HG03025 (cell line): ENCODE data around the gene TMEM132E.
"Not testable (repeated sequence)": the region's sequence is repeated elsewhere in the genome, so short reads cannot be mapped to it uniquely, and the experiment has no call there.

Experiments
- ATAC-seq: cut with Tn5 transposase; IDR thresholded peaks from one replicate; pipeline ENCODE4 v1.9.1; 2021; ENCODE audit warnings: mild to moderate bottlenecking, moderate library complexity; ENCODE audit not compliant: unreplicated experiment, low FRiP score

TMEM132E gene, protein sequence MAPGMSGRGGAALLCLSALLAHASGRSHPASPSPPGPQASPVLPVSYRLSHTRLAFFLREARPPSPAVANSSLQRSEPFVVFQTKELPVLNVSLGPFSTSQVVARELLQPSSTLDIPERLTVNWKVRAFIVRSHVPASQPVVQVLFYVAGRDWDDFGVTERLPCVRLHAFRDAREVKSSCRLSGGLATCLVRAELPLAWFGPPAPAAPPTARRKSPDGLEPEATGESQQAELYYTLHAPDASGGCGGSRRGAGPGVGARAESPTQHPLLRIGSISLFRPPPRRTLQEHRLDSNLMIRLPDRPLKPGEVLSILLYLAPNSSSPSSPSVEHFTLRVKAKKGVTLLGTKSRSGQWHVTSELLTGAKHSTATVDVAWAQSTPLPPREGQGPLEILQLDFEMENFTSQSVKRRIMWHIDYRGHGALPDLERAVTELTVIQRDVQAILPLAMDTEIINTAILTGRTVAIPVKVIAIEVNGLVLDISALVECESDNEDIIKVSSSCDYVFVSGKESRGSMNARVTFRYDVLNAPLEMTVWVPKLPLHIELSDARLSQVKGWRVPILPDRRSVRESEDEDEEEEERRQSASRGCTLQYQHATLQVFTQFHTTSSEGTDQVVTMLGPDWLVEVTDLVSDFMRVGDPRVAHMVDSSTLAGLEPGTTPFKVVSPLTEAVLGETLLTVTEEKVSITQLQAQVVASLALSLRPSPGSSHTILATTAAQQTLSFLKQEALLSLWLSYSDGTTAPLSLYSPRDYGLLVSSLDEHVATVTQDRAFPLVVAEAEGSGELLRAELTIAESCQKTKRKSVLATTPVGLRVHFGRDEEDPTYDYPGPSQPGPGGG (N-terminal part only)

DNA sequence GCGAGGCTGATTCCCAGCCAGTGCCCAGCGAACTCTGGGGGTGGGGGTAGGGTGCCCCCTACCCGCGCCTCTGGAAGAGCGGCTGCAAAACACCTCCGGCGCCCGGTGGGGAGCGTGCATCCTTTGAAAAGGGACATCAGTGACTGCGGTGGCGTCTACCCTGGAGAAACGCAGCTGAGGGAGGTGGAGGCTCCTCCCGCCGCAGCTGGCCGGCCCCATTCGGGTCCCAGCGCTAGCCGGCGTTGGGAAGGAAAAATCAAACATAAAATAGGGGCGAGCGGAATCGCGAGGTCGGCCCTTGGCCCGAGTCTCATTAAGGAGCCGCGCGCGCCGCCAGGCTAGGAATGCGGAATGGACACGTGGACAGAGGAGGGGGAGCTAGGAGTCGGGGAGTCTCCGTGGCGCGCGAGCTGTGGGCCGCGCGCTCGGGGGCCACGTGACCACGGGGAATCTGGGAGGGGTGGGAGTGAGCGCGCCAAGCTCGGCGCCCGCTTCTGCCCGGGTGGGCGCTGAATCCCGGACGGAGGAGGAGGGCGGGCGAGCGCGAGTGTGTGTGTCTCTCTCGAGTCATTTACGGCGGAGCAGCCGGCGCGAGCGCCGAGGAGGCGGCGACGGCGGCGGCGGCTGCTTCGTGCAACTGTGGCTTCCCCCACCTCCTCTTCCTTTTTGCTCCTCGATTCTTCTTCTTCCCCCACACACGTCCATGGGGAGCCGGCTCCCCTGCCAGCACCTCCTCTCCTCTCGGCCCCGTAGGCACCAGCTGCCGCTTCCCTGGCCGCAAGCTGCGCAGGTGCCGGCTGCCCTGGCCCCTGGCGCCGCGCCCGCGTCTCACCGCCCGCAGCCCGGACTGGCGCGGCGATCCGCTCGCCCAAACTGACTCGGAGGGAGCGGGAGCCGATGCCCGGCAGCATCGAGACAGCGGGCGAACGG, at the start of gene TMEM132E:
Gene TMEM132E (plus strand): TSS at position 566 of the 930 bp plus-strand sequence. CDS start 1,495 bp downstream, outside the sequence.
- no peak for ATAC-seq

DNA sequence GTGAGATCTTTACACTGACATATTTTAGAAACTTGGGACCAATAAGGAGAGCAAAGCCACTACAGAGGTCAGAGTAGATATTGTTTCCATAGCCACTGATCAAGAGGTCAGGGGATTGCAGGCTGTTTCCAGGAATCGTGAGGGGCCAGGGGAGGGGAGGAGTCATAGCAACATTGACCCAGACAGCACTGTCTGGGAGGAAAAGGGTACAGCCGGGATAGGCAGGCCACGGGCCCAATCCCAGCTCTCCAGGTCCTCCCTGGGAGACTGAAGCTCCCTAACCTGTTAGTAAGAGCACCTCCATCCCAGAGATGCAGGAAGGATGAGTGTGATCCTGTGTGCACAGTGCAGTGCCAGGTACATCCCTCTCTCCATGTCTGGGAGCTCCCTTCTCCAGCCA, 48.5 kb upstream of the TMEM132E start:
- no peak for ATAC-seq

DNA sequence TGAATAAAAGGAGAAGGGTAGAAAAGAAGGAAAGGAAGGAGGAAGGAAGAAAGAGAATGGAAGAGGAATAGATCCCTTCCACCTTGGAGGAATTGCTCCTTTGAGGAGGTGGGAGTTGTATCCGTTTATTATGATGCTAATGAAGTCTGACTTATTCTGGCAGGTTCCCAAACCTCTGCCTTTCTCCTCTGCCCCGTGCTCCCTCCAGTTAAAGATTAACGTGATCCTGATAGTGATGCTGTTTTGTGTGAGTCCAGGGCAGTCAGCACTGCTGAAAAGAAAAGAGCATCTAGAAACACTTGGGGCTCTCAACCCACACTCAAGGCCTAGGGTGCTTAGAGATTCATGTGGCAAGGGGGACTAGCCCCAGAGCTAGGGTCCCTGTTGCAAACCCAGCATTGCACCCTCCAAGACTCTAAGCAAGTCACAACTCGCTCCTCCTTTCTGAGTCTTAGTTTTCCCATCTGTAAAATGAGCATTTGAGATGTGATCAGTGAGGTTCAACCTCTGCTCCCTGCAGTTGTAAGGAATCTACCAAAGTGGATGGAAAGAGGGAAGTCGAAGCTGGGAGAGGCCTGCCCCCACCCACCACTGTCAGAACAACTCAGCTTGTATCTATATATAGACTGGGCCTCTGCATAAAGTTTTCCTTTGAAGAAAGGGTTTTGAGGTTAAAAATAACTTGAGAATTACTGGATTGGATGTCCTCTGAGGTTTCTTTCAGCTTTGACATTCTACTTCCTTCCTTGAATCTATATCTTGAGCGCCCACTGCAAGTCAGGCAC, 46.9 kb upstream of the TMEM132E start:
- no peak for ATAC-seq

DNA sequence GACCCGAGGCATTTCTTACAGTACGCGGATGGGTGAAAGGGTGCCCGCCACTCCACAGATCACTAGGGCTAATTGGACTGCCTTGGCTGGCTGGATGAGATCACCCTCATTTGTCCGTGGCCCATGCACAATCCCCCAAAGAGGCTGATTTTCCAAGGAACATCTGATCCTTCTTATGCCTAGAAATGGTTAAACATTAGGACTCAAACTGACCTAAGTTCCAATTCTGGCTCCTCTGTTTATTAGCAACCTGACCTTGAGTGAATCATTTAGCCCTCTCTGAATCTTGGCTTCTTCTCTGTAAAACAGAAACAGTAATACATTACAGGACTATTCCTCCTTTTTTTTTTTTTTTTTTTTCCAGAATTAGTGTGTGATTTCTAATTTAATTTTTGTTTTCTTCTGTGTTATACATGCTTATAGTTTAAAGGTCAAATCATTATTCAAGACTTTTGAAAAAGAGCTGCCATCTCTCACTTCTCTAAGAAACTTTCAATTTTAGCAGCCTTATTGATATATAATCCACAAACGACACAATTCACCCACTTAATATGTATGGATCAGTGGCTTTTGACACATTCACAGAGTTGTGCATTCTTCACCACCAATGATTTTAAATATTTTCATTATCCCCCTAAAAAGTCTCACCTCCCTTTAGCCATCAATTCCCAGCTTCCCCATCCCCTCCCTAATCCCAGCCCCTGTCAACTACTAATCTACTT, 45.4 kb upstream of the TMEM132E start:
- no peak for ATAC-seq

DNA sequence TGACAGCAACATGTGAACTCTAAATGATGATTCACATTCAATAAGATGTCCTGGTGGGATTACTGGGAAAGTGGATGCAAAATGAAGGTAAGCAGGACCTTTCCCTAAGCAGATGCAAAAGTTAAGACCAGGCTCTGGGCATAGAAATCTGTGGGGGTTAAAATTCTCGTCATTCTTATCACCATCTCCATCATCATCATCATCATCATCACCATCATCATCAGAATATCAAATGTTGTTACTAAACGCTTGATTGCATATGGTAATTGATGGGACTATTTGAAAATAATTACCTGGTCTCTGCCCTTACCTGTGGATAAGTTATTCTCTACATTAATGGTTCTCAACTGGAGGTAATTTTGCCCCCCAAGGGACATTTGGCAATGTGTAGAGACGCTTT, 41.9 kb upstream of the TMEM132E start:
- ATAC-seq, result no peak

DNA sequence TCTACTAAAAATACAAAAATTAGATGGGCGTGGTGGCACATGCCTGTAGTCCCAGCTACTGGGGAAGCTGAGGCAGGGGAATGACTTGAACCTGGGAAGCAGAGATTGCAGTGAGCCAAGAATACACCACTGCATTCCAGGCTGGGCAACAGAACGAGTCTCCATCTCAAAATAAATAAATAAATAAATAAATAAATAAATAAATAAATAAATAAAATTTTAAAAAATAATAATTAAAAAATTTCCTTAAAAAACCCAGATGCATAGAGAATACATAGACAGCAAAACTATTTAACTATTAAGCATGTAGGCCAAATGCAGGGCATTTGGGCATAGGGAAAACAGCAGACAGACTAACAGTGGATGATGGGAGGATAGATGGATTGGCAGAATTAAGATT, 40.8 kb upstream of the TMEM132E start:
- not testable (repeated sequence) for ATAC-seq

DNA sequence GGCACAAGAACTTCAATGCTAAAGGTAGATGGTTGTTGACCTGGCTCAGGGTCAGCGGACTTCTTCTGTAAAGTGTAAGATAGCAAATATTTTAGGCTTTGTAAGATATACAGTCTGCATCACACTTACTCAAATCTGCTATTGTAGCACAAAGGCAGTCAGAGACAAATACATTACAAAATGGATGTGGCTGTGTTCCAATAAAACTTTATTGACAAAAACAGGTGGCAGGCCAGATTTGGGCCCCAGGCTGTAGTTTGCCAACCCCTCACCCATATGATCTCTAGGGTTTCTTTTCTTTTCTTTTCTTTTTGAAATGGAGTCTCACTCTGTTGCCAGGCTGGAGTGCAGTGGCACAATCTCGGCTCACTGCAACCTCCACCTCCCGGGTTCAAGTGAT, 39.5 kb upstream of the TMEM132E start:
- ATAC-seq, result no peak

DNA sequence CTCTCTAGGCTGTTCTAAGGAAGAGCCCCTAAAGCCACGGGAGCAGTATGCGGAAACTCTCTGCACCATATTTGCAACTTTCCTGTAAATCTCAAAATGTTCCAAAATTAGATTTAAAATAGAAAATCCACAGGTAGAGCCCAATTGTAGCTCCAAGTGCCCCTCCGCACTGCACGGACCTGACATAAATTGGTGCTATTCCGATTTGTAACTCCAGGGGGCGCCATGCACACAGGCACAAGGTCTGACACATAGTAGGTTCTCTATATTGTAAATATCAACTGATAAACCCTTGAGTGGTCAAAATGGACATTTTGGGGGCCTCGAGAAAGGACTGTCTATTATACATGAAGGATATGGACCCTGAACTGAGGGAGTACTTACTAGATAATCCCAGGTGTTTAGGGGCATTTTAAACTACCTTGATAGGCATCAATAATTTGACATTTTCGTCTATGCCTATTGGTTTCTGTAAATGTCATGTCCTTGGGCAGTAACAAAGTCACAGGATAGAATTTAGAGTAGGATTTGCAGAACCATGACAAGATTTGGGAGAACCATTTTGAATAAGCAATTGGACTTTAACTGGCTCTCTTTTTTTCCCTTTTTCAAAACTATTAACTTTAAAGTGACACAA, 36.6 kb upstream of the TMEM132E start:
- ATAC-seq, result no peak

DNA sequence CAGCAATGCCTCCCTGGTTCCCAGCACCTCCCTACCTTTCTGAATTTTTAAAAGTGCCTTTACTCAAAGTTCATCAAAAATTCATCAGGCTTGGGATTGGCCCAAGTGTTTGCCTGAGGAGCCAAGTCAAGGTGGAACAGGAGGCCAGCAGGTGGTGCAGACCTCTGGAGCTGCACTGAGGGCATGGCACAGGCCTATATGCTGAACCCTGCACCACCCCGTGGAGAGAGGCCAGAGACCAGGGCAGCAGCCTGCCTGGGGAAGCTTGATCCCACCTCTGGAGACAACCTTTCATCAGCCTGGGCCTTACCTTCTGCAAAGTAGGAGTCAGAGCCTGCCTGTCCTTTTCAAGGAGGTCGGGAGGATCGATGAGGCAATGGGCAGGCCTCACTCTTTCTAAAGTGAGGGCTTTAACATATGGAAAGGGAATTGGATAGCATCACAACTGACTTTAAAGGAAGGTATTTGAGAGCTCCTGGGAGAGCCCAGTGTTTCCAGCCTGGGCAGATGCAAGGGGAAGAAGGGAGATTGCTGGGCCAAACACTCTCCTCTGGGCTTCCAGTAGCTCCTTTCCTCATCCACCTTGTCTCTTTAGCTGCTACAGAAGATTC, 31.8 kb upstream of the TMEM132E start:
- ATAC-seq, result no peak

DNA sequence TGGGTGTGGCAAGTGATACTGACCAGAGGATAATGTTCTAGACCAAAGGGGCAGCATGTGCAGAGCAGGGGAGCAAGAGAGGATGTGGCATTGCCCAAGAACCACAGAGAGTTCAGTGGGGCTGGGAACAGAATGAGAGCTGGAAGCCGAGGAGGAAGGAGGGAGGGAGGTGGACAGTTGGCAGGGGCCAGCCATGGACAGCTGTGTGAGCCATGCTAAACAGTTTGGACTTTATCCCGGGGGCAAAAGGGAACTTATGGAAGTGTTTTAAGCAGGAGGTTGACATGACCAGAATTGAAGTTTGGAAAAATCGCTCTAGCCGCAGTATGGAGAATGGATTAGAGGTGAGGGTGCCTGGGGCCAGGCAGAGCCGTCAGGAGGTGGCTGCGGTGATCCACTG, 29.4 kb upstream of the TMEM132E start:
- ATAC-seq, result no peak

DNA sequence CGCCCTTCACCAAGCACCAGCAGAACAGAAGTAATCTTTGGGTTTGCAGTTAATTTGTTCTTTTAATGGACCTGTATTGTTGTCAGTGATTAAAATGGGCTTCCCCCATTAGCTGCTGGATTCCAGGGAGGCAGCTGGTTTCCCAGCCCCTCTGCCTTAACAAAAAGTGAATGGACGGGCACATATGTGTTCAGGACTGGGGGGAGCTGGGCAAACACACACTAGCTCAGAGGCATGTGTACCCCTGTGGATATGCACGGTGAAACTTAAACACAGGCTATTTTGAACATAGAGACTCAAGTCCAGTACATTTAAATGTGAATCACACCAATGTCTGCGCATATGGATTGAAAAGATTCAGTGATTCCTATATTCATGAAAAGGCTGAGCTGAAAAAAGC, 25.5 kb upstream of the TMEM132E start:
- no peak for ATAC-seq

DNA sequence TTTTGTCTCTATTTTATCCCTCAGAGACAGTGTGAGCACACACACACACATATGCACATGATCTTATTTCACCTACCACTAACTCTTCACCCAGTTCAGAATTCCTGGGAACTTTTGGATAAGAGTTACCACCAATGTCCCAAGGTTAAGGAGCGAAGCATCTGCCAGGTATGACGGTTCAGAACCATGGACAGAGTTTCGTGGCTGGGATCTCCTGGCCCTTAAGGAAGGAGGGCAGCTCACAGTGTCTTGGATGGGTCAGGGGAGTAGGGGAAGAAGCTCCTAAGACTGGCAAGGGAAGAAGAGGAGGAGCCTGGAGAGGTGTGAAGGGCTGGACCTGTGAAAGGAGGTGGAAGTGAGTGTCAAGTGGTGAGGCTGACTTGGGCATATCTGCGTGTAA, 23.0 kb upstream of the TMEM132E start:
- no peak for ATAC-seq

DNA sequence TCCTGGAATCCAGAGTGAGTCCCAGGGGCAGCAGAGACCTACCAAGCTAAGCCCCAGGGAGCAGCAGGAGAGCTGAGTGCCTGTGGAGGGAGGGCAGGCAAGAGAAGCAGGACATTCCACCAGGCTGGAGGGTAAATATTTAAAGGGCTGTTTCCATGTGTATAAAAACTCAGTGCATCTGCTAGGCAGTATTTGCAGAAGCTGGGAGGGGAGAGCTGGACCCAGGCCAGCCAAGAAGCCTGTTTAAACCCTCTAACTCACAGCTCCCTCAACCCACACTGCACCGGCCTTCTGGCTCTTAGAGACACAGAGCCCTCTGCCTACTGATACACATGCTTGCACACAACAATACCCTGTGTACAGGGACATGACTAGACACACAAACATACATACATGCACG, 22.5 kb upstream of the TMEM132E start:
- ATAC-seq, result no peak

DNA sequence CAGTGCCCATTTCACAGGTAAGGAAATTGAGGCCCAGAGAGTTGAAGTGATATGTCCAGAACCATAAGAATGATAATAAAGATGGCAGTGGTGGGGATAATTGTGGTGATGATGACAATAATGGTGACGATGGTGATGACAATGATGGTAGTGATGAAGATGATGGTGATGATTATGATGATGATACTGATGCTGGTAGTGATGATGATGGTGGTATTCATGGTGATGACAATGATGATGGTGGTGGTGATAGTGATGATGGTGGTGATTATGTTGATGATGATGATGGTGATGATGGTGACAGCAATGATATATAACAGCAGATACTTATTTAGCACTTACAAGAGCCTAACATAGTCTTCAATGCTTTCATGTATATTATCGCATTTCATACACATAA, 18.1 kb upstream of the TMEM132E start:
- ATAC-seq, result no peak

DNA sequence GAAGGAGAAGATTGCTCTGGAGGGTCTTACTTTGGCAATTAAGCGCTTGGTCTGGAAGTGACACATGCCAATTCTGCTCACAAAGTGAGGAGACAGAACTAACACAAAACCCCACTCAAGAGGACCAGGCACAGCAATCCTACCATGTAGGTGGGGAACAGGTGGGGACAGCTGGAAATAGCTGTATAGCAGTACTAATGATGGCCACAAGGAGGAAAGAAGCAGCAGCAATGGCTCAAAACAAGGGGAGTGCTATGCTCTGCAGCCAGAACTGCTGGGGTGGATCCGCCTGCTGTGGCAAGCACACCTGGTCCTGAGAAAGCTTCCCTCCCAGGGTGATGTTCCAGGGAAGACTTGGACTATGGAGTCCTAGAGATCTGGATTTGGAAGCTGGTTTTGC, 17.0 kb upstream of the TMEM132E start:
- ATAC-seq, result no peak

DNA sequence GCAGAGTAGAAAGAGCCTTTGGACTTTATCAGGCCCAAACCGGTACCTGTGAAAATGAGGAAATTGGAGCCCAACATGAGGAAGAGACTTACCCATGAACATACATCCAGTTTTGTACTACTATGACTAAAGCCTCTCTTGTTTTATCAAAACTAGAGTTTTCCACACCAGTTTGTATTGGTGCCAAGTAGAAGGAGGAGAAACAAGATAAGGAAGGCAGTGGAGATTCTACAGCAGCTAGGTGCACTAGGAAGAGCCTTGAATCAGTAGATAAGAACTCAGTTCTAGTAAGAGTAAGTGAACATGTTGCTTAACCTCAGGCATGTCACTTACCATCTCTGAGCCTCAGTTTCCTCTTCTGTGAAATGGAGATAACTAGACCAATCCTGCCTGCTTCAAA, 13.7 kb upstream of the TMEM132E start:
- ATAC-seq, result no peak

DNA sequence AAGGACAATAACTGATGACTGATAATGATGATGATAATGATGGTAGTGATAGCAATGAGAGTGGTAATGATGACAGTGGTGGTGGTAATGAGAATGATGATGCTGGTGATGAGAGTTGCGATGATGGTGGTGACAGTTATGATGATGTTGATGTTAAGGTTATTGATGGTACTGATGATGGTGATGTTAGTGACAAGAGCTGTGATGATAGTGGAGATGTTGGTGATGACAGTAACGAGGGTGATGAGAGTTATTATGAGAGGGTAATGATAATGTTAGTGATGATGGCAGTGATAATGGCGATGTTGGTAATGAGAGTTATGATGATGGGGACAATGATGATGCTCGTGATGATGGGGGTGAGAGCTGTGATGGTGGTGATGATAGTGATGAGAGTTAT, 13.2 kb upstream of the TMEM132E start:
- no peak for ATAC-seq

DNA sequence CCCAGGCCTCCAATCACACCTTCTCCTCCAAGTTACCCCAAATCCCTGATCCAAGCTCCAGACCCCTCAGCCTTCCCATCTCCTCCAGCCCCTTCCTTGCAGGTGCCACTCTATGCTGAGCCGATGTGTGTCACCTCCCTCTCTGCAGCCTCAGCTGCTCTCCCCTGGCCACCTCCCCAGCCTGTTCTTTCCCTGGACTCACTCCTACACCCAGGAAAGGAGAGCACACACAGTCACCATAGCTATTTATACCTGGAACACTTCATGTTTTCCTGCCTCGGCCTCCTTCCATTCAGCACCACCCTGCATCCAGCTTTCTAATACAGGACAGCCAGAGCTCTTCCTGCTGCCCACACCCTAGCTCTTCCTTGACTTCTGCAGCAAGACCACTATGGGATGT, 12.5 kb upstream of the TMEM132E start:
- ATAC-seq, result no peak
